NCI-H187 treated with DMSO at 0.1 percent for 48 hours (cell line): Measurements from ENCODE around the gene AHNAK2.
"Not testable (repeated sequence)": the region's sequence is repeated elsewhere in the genome, so short reads cannot be mapped to it uniquely, and the experiment has no call there.

Experiments used
- DNase-seq: peaks from one replicate; lab custom pipeline; 2025; lab: John Stamatoyannopoulos, UW

AHNAK2 gene

DNA sequence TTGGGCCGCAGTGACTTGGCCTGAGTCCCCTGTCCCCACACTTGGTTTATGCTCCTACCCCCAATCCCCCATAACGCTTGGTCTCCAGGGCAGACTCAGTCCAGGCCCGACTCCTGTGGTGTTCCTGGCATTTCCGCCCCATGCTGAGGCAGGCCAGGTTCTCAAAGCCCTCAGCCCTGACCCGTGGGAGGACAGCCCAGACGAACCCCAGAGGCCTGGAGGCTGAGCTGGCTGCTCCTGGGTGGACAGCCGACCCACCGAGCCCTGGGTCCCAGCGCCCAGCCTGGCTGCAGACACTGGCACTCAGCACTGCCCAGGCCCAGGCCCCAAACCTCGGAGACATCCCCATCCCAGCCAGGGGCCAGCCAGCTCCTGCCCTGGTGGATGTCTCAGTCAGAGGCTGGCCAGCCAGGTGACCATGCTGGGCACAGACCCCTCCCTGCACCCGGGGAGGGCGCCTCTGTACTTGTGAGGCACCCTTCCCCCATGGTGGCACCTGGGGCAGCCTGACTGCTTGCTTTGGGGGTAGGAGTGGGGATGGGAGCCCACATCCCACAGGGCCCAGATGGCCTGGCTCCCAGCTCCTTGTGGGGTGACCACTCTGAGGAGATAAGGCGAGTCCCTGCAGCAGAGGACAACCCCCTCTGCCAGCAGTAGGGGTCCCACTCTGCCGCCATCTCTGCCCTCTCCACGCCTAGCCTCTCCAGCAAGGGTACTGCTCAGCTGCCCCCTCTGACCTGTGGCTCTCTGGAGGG lies 52.1 kb downstream of the AHNAK2 start:
- DNase-seq, result no peak

DNA sequence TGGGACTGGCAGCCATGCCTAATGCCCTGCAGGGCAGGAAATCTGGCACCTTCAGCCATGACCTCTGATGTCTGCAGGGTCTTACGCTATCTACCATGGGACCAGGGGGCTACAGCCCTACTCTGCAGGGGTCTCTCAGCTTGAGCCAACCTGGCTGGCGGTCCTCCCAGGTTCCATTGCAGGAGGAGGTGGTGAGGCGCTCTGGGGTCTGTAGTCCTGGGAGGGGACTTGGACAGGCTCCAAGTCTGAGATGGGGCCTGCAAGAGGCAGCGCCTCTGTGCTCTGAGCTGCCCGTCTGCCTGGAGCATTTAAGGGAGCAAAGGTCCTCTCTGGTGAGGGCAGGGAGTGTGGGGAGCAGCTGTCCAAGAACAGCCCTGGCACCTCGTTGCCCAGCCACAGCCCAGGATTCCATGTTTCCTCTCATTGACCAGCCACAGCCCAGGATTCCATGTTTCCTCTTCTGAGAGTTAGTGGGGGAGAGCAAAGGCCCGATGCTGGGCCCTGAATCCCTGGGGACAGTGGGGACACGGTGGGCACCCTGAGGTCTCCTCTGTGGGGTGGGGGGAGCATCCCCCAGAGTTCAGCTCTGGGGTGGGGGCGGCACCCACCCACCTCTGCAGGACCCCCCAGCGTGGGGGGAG lies 52.8 kb downstream of the AHNAK2 start:
- DNase-seq, result no peak

GRCh38 chr14:104924421-104925213 lies 53.6 kb downstream of the AHNAK2 start, which contains the start of gene PLD4:
Gene PLD4, plus strand, starts transcription at chr14:104924879. Its CDS starts 2,262 bp downstream, at chr14:104927141.
- no peak for DNase-seq

GRCh38 chr14:104923640-104924420 lies 54.3 kb downstream of the AHNAK2 start:
- DNase-seq, result no peak

DNA sequence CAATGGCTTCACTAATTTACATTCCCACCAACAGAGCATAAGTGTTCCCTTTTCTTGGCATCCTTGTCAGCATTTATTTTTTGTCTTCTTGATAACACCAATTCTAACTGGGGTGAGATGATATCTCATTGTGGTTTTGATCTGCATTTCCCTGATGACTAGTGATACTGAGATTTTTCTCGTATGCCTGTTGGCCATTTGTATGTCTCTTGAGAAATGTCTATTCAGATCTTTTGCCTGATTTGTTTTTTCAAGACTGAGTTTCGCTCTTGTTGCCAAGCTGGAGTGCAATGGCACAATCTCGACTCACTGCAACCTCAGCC lies 58.2 kb downstream of the AHNAK2 start:
- no peak for DNase-seq

DNA sequence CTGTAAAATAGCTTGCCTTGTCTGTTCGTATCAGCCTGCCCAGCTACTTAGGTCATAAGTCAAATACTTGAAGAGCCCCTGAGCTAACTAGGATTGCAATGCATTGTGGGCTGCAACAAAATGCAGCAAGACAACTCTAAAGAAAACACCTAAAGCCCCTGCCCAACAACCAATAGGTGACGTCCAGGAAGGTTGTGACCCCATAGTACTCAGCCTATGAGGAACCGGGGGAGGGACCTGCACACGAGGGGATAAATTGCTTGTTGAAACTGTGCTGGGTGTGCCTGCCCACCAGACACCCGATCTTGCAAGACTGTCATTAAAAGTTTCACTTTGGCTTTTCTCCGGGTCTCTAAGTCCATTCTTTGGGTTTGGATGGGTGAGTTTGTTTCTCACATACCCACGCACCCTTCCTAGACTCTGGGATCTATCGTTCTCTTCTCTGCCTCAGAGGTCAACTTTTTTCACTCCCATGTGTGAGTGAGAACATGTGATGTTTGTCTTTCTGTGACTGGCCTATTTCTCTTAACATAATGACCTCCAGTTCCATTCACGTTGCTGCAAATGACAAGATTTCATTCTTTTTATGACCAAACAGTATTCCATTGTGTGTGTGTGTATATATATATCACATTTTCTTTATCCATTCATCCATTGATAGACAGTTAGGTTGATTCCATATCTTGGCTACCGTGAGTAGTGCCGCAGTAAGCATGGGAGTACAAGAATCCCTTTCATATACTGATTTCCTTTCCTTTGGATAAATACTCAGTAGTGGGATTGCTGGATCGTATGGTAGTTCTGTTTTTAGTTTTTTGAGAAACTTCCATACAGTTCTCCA lies 58.8 kb downstream of the AHNAK2 start:
- not testable (repeated sequence) for DNase-seq

DNA sequence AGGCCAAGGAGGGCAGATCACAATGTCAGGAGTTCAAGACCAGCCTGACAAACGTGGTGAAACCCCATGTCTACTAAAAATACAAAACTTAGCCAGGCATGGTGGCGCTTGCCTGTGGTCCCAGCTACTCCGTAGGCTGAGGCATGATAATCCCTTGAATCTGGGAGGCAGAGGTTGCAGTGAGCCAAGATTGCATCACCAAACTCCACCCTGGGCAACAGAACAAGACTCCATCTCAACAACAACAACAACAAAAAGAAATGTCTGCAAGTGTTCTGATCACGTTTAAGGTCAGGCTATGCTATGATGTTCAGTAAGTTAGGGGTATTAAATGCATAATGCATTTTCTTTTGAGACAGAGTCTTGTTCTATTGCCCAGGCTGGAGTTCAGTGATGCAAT lies 60.2 kb downstream of the AHNAK2 start:
- no peak for DNase-seq

- DNase-seq, result no peak
These were observed 61.1 kb downstream of the AHNAK2 start for GRCh38 chr14:104917116-104917515.

DNA sequence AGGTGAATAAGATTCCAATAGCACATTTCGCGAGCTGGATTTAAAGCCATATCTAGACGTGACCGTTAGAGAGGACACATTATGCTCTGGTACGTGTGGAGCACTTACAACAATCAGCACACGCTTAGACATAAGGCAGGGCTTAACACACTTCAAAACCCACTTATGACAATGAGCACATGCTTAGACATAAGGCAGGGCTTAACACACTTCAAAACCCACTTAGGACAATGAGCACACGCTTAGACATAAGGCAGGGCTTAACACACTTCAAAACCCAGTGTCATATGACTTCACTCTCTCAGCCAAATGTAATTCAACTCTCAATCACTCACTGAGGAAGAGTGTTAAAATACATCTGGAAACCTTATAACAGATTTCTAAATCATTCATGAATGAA lies 64.7 kb downstream of the AHNAK2 start:
- DNase-seq, result peak; percentile 96

DNA sequence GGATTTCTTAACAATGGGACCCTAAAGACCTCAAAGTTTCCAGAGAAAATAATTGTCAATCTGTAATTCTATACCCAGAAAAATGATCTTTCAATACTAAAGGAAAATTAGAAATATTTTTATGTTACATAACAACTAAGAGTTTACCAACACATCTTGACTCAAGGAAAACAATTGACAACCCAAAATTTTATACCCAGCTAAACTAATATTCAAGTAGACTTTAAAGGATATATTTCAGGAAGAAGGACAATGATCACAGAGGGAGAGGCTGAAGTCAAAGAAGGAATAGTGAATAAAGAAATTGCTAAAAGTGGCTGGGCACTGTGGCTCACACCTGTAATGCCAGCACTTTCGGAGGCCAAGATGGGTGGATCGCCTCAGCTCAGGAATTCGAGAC lies 66.1 kb downstream of the AHNAK2 start:
- DNase-seq, result no peak

- no peak for DNase-seq
These were observed 69.9 kb downstream of the AHNAK2 start for GRCh38 chr14:104908303-104908702.

DNA sequence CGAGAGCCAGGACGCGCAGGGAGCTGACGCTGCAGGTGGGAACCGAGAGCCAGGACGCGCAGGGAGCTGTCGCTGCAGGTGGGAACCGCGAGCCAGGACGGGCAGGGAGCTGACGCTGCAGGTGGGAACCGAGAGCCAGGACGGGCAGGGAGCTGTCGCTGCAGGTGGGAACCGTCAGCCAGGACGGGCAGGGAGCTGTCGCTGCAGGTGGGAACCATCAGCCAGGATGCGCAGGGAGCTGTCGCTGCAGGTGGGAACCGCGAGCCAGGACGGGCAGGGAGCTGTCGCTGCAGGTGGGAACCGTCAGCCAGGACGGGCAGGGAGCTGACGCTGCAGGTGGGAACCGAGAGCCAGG lies 72.6 kb downstream of the AHNAK2 start:
- DNase-seq, result not testable (repeated sequence)

- not testable (repeated sequence) for DNase-seq
These were observed 73.3 kb downstream of the AHNAK2 start for GRCh38 chr14:104904650-104905578.

GRCh38 chr14:104903990-104904389 lies 74.2 kb downstream of the AHNAK2 start:
- DNase-seq, result no peak

GRCh38 chr14:104900639-104901512 lies 77.3 kb downstream of the AHNAK2 start:
- no peak for DNase-seq

DNA sequence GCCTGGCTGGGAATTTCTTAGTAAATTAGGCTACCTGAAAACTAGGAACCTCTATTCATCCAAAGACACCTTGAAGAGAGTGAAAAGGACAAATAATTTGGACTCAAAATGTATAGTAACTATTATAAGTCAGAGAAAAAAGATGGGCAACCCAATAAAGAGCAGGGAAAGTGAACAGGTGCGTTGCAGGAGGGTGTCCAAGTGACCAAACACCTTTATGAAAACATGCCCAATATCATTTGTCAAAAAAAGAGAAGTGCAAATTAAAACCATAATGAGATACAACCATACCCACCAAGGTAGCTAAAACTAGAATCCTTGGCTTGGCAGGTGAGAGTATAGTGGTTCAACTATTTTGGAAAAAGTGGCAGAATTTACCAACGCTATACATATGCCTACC lies 78.4 kb downstream of the AHNAK2 start:
- DNase-seq, result no peak

DNA sequence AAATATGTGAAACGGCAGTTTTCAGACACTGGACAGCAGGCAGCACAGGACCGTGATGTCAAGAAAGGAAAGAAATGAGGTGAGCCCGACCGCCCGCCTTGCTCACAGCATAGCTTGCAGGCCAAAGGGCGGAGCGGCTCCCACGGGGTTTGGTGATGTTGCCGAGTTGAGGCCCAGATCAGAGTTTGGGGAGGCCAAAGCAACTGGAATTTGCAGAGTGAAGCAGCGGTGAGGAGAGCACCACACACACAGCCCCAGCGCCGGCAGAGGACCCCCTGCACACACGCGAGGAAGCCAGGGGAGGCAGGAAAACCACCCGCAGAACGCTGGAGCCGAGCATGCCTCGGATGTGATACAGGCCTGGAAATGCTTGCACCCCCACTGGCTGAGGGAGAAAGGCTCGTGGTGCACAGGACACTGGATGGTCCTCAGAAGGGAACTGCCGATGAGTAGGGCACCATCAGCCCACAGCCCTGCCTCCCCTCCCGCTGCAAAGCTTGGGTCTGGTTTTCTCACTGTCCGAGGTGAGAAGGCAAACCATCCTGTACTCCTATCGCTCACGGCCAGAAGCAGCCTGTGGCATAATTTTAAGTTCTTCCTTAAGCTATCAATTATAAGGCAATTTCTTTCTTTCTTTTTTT lies 79.2 kb downstream of the AHNAK2 start:
- DNase-seq, result no peak

DNA sequence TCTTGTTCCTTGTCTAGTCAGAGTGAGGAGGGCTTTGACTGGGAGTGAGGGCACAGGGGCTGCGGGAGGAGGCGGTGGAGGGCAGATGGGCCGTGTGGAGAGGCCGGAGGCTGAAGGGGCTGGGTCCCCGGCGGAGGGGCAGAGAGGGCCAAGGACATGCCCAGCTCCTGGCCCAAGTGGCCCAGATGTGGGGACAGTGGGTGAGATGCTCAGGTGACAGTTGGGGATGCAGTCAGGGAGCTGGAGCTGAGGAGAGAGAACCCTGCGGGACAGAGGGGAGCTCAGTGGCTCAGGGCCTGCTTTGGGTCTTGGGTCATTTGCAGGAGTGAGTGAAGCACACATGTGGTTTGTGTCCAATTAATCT lies 80.0 kb downstream of the AHNAK2 start:
- DNase-seq, result no peak
